A549 (cell line): ENCODE measurements around the gene PHTF2.

Source experiments
- CEBPB ChIP-seq, 2 experiments: fragments of >200 bp in 1 of 2; sonication (Bioruptor Twin) in 1 of 2; formaldehyde crosslinking in 1 of 2; IDR thresholded peaks; 2 replicates each; pipeline ENCODE4 v1.6.1; 2012 to 2016
- TP53 ChIP-seq: fragments of 250-450 bp; sonication (Bioruptor Pico); IDR thresholded peaks from 2 replicates; pipeline ENCODE4 v1.5.0; 2021; ENCODE audit warnings: mild to moderate bottlenecking, moderate library complexity

DNA sequence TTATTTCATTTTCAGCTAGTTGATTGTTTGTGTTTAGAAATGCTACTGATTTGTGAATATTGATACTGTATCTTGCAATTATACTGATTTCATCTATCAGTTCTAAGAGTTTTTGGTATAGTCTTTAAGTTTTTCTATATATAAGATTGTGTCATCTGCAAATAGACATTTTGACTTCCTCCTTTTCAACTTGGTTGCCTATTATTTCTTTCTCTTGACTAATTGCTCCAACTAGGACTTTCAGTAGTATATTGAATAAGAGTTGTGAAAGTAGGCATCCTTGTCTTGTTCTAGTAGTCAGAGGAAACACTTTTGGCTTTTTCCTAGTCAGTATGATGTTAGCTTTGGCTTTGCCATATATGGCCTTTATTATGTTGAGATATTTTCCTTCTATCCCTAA, 20.4 kb downstream of the PHTF2 start:
- TF ChIP-seq CEBPB (IDR thresholded peaks at IDR 0.05) = no peak
- TF ChIP-seq TP53 (CRISPR knock-in tag) = no peak
